GM19193 (cell line): ENCODE measurements around the gene RALA.

Experiments
- POLR2A ChIP-seq: IDR thresholded peaks from 4 replicates; pipeline ENCODE4 v1.6.1; 2011; ENCODE audit not compliant: insufficient read depth, insufficient read length; ENCODE audit errors: extremely low read depth

The RALA gene

DNA sequence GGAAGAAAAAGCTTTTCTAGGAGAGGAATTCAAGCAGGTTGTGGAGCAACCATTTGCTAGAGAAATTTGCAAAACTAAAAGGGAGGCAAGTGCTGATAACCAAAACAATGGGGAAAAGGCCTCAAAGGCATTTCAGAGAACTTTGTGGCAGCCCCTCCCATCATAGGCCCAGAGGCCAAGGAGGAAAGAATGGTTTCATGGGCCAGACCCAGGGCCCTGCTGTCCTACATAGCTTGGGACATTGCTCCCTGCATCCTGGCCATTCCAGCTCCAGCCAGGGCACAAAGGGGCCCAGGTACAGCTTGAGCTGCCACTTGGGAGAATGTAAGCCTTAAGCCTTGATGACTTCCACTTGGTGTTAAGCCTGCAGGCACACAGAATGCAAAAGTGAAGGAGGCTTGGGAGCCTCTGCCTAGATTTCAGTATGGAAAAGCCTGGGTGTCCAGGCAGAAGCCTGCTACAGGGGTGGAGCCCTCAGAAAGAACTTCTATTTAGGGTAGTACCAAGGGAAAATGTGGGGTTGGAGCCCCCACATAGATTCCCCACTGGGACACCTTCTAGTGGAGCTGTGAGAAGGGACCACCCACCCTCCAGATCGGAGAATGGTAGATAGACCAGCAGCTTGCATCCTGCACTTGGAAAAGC, 91.2 kb downstream of the RALA start:
- TF ChIP-seq POLR2A = no peak

- no peak for TF ChIP-seq POLR2A
Measured at GRCh38 chr7:39720586-39720985, 97.2 kb downstream of the RALA start.

- TF ChIP-seq POLR2A = no peak
Measured at GRCh38 chr7:39721345-39721744, 98.0 kb downstream of the RALA start.

DNA sequence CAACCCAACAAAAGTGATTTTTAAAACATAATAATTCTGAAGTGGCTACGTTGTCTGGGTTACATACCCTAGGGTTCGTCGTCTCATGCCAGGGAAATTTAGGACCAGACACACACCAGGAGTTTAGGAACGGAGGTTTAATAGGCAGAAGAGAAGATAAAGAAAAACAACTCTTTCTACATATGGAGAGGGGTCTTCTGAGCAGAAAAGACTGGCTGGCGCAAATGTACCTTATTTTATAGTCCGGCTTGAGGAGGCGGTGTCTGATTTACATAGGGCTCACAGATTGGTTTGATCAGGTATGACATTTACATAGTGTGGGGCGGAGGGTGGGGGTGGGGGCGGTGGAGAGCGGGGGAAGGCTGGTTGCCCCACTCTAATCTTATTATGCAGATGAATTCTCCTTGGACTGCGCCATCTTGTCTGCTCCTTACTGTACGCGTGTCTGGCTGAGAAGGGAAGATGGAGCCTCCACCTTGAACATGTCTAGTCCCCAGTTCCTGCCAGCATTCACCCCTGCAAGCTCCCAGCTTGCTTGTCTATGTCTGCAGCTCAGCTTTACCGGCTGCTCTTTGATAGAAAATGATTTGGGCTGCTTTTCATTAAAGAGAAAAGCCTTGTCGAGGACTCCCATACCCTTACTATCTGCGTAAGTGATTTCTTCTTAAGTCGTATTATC, 98.7 kb downstream of the RALA start:
- TF ChIP-seq POLR2A = no peak

- no peak for TF ChIP-seq POLR2A
Measured at GRCh38 chr7:39727231-39728012, 104.0 kb downstream of the RALA start.

GRCh38 chr7:39732837-39733804, 109.7 kb downstream of the RALA start:
- TF ChIP-seq POLR2A = peak; percentile 96

- no peak for TF ChIP-seq POLR2A
Measured at GRCh38 chr7:39733881-39734632, 110.7 kb downstream of the RALA start.

DNA sequence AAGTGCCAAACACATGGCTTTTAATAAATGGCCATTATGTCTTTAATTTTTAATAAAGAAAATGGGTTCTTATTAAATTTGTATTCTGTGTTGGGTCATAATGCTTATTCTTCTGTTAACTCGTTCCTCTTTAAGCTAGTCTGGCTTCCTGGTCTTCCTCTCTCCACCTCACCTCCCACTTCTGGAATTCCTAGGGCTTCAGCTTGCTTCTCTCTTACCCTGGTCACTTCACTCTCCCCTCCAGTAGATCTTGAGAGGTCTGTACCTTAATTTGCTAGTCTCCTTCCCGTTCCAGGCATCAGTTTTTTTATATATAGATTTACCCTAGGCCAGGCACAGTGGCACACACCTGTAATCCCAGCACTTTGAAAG, 111.2 kb downstream of the RALA start:
- TF ChIP-seq POLR2A = no peak

DNA sequence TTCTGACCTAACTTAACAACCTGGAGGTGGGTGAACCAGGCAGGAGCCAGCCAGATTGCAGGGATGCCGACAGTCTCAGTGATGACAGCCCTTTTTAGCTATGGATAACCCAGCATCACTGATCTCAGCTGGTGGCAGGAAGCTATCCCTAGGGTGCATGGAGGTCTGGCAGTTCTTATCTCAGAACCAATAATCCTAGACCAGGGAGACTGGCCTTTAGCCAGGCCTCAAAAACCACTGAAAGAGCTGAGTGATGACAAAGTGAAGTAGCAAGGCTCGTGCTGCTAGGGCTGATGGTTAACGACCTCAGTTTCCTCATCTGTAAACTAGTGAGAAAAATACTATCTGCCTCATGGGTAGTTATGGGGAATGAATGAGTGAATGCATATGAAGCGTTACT, 112.5 kb downstream of the RALA start:
- TF ChIP-seq POLR2A = no peak

DNA sequence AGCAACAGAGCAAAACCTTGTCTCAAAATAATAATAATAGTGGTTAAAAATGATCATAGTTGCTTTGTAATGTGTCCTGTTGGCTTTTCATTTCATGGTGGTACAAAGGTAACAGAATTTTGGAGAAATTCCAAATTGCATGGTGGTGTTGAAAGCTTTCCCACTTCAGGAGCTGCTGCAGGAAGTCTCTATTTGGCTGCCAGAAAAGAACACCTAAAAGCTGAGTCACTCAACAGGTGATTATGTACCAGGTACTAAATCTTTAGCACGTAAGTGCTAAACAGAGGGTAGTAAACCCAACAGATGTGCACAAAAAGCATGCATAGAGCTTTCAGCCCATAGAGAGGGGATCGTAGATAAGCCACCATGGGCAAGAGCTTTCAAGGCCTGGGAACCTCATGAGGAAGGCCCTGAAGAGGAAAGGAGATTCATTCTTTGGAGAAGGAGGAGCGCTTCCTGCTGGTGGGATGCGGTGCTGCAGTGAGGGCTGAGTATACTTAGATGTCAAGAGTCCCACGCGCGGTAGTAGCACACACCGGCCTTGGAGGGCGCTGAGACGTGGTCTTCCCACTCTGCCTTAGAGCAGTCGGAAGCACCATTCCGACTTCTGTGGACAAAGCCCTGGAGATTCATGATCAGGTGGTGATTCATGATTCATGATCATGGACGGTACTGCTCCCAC, 118.7 kb downstream of the RALA start:
- TF ChIP-seq POLR2A = no peak

- no peak for TF ChIP-seq POLR2A
Measured at GRCh38 chr7:39744620-39745019, 121.2 kb downstream of the RALA start.

GRCh38 chr7:39745320-39745719, 121.9 kb downstream of the RALA start:
- no peak for TF ChIP-seq POLR2A

DNA sequence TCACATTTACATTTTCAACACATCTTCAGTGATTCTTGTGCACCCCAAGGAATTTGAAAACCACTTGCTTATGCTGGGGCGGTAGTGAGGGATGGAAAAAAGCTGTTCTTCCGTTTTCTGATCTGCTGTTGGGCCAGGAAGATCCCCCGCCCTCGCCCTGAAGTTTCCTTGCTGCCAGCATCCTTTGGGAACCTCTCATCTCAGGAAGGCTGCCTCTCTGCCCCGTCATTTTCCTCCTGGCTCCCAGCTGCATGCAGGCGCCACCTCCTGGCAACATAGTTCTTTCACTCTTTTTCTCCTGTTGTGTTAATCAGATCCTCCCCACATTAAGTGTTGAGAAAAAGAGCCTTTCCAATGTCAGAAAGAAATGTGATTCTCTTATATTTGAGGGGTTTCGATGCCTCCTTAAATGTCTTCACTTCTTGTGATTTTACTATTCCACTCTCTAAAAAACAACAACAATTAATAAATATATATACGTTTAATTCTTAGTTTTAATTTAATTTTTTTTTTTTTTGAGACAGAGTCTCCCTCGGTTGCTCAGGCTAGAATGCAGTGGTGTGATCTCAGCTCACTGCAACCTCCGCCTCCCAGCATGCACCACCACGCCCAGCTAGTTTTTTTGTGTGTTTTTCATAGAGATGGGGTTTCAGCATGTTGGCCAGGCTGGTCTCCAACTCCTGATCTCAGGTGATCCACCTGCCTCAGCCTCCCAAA, 122.9 kb downstream of the RALA start:
- TF ChIP-seq POLR2A = no peak

GRCh38 chr7:39749177-39749576, 125.8 kb downstream of the RALA start:
- no peak for TF ChIP-seq POLR2A

GRCh38 chr7:39749717-39750116, 126.3 kb downstream of the RALA start:
- no peak for TF ChIP-seq POLR2A
